GM18526 (cell line): ENCODE results near the gene TSHZ3.

ENCODE experiments used
- POLR2A ChIP-seq: IDR thresholded peaks from 3 replicates; pipeline ENCODE4 v1.6.1; 2011; ENCODE audit not compliant: insufficient read length; ENCODE audit errors: extremely low read depth

The TSHZ3 gene

DNA sequence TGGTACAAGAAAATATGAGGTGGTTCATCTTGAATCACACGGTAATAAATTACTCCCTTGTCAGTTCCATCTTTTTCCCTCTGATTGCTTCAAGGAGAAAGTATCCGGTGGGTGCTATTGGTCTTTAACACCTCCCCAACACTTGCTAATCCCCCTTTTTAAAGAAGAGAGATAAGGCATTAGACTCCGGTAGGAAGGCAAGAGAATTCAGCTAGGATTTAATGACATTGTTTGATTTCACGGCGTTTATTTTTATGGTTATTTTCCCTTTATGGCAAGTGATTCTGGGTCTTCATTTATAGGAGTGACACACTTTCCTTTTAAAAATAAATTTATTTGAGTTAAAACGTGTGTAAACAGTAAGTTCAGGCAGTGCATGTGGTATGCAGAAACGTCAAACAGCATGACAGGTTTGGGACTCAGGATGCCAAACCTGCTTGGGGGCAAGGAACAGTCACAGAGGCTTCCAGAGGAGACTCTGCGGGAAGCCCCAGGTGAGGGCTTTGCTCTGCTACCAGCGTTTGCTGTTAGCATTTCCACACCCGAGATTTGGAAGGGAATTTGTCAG, 36.5 kb downstream of the TSHZ3 start:
- no peak for TF ChIP-seq POLR2A

DNA sequence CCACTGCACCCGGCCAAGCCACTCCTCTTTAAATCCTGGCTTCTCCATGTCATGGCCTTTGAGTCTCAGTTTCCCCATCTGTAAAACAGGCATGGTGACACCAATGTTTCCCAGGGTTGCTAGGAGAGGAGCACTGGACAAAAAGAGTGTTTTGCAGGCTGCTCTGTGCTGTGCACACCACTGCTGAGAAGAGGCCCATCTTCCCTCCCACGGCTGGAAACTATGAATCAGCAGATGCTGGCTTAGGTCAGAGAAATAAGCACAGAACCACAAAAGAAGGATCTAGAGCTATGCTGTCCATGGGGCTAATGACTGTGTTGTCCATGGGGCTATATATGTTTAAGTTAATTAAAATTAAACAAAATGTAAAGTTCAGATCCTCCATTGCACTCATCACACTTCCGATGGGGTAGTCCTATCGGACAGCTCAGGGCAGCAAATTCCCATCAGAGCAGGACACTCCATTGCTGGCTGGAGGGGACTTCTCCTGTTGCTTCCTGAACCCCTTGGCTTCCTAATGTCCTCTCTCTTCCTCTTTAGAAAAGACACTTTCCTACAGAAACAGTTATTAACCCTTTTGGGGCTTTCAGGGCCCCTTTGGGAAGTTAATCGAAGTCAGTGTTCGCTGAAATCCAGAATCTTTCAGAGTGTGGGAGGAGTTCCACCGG, 37.1 kb downstream of the TSHZ3 start:
- TF ChIP-seq POLR2A = no peak

DNA sequence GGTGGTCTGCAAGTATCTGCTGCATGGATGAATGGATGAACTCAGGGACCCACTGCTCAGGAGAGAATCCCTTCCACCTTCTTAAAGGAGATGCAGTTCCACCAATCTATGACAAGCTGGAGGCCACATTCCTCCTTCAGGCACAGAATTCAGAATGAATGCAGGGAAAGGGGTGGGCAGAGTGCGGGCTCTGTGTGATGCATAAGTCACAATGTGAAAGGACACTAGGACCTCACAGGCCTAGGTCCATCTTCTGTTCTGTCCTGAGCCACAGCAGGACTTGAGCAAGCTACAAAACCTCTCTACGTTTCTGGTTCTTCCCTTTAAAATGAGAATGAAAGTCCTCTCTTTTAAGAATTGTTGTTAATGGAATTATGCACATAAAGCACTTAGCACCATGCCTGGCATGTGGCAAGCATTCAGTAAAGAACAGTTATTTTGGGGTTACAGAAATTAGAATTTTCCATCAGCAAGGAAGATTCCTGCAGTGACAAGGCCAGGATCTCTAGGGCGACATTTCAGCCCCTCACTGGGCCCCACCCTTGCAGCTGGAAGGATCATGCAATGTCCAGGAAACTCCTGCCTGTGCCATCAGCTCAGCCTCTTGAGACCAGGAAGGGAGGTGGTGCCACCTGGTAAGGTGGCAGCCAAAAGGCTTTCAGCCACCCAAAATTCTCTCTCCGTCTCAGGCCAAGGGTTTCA, 38.7 kb downstream of the TSHZ3 start:
- no peak for TF ChIP-seq POLR2A

DNA sequence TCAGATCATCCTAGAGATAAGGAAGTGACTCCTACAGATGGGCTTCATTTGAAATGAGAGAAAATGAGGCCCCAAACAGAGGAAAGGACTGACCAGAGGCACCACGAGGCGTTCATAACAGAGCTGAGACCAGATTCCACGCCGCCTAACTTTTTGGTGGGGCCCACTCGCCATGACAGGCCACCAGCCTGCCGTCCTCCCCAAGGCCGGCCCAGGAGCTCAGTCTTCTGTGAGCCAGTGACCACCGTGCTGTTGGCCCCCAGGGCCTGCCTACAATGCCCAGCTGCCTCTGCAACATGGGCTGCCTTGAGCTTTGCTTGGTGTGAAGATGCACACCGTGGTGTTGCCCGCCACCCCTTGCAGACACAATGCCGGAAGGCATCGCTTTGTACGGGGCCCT, 40.5 kb downstream of the TSHZ3 start:
- TF ChIP-seq POLR2A = no peak

DNA sequence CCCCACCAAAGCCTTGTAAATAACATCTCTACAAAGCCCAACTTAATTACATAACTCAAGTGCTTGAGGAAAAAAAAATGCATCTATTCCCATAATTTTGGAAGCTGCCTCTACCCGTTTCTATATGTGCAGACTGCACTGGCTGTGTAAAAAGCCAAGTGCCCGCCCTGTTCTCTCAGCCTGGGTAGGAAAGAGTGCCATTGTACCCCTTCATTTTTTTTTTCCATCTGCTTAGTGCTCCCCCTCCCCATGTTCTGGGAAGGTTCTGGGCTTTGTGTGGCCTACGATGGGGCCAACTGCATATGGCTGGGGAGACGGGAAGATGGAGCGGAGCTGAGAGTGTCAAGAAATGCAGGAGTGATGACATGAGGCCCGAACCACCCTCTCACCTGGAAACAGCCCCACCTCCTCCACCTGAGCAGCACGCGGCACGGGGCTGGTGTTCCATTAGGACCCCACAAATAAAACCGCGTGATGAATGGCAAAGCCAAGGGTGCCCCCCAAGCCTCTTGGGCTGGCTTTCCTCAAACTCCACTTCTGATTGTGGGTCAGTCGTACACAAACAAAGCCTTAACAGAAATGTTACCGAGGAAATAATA, 42.1 kb downstream of the TSHZ3 start:
- TF ChIP-seq POLR2A = no peak

DNA sequence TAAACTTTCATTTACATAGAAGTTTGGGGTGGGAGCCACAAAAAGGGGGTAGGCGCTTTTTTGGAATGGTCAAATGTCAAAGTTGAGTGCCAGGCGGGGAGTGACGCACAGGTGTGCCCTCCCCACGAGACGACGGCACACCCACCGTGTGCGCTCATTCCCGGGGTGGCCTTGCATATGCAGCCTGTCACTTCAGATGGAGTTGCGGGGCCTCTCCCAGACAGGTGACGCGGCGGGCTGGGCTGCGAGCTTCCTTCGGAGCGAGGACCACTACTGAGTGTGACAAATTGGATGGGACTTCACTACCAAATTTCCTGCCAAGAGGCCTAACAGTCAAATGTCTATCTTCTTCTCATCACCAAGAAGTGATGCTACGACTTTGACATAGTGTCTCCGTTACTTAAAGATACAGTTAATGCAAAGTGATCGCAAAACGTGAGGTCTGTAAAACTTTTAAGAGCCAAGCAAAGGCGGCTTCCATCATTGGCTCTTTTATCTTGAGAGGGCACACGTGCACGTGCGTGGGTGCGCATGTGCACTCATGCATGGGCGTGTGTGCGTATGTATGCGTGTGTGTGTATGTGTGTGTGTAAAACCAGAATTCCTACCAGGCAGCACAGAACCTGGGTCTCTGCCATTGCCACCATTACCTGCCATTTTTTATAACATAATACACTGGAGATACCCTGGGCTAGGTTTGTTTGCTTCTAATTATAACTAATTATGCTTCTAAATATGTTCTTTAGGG, 43.1 kb downstream of the TSHZ3 start:
- no peak for TF ChIP-seq POLR2A

DNA sequence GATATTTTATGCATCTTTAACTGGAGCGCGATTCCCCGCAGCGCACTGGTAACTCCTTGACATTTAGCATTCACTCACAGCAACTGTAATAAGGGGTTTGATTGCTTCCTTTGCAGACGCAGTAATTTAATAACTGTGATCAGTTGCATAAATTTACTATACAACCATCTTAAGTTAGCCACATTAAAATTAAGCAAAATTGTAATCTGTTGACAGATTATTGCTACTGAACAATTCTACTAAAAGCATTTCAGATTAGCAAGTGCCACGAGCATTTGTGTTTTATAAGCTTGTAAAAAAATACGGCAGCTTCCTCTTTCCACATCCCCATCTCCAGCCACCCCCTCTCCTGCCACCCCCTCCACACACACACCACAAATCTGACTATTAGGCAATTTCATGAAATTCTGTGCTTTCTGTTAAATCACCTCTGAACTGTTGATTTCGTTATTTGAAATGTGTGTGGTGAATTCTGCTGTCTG, 44.4 kb downstream of the TSHZ3 start:
- no peak for TF ChIP-seq POLR2A

DNA sequence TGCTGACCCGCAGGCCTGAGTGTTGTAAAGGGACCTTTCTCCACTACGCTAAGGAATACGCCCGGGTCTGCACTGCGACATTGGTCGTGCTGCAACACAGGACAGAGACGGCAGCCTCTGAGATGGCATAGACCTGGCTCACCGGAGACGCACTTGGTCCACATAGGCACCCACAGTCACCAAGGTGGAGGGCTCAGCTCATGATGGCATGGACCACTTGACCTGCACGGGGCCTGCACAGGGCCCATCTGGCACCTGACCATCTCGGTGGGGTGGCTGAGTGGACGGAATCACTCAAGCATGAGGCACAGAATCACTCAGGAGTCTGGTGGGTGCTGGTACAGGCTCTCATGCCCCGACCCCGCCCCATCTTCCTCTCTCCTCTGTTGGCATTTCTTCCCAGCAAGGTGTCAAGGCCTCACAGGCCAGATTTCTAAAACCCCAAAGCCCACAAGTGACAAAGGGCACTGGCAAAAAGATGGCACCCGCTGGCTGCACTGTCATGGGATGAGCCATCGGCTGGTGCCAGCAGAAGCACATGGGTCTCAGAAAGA, 45.9 kb downstream of the TSHZ3 start:
- TF ChIP-seq POLR2A = no peak

DNA sequence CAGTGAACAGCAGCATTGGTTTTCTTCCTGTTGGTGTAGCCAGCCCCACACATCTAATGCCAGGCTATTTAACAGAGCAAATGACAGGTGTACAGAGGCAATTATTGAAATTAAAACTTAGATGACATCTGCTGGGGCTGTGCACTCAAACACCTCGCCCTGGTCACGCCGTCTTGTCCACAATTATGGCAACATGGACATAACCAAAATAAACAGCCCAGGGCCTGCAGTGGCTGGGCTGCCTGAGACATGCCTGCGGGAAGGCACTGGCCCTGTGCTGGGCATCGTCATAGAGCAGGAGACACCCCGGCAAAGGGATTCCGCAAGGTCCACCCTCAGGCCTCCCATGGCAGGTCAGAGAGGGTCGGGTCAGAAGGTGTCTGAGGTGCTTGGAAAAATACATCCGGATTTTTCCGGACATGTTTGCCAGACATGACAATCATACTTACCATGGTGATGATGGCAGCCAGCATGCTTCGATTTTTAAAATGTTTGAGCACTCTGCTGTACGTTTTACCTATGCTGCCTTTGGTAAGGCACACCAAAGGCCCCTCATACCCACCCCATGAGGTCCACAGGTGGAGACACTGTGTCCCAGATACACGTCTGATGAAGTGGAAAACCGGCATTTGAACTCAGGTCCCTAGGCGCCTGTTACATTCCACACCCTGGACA, 47.8 kb downstream of the TSHZ3 start:
- TF ChIP-seq POLR2A = no peak

DNA sequence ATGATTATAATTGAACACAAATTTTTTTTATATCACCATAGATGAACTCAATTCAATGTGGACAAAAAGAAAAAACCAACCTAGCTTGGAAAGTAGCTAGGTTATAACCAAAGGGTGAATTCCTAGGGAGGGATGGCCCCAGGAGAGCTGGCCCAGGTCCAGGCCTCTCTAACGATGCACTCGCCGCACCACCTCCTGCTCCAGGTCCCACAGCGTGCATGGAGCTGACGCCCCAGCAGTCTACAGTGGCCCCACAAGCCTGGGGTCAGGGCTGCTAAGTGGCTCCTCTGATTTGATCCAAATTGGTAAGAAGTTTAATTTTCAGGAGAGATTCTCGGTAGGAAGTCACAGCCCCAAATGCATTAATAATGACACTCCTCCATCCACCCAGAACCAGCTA, 48.8 kb downstream of the TSHZ3 start:
- TF ChIP-seq POLR2A = no peak

DNA sequence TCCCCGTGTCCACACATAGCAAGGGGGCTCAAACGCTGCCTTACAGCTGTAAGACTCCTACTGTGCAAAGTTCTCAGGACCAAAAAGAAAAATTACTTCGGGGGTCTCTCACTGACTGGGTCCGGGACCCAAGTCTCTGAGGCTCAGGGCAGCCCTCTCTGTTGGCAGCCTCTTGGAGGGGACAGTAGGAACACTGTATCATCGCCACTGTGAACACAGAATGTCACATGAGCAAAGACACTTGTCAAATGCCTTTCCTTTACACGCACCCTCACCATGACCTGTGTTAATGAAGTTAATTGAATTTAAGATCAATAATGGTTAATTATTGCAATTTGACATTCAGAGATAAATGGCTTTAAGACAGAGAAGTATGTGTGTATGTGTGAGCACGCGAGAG, 49.6 kb downstream of the TSHZ3 start:
- TF ChIP-seq POLR2A = no peak

DNA sequence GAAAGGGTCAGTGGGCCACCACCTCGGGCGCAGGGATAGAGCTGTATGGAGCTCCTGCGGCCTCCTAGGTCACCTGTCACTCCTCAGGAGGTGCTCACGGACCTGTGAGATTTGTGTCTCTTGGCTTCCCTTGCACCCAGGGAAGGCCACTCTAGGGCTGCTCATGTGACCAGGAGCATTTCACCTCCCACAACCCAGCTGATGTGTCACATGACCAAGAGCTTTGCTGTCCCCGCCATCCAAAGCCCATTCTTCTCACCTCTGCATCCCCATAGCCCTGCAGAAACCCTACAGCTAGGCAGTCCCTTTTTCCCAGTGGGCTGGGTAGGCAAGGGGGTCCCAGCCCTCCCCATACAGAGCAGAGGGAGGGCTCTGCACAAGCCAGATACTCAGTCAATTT, 51.2 kb downstream of the TSHZ3 start:
- no peak for TF ChIP-seq POLR2A

DNA sequence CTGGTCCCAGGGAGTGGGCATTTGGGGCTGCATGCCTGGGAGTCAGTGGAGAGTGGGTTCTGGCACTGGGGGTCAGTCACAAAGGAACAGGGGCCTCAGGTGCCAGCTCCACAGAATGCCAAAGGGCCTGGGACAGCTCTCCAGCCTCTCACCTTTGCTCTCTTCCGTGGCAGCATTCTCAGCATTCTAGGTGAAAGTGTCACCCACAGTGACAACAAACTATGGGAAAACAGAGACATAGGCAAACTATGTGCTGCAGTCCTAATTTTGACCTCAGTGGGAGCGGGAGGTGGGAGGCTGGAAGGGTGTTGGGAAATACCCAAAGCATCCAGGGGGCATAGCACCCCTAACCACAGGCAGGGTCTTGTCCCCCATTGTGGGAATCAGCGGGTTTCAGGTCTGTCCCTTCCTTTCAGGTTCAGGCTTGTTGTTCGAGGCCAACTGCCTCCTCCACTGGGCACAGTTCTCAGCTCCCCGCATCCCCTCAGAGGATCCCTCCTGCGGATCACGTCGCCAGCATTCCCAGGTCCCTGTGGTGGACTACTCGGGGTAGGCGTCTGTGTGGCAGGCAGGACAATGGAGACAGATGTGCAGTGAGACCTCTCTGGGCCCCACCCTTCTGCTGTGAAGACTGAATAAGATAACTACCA, 52.4 kb downstream of the TSHZ3 start:
- no peak for TF ChIP-seq POLR2A

DNA sequence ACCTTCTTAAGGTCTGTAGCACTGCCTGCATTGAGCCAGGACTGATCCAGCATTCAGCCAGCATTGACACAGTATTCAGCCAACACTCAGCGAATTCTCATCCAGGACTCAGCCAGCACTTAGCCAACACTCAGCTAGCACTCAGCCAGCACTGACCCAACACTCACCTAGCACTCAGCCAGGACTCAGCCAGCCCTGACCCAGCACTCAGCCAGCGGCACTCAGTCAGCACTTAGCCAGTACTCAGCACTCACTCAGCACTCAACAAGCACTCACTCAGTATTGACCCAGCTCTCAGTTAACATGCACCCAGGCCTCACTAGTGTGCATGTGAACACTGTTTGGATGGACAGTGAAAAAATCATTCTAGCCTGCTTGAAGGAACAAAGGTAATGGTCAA, 55.0 kb downstream of the TSHZ3 start:
- no peak for TF ChIP-seq POLR2A

DNA sequence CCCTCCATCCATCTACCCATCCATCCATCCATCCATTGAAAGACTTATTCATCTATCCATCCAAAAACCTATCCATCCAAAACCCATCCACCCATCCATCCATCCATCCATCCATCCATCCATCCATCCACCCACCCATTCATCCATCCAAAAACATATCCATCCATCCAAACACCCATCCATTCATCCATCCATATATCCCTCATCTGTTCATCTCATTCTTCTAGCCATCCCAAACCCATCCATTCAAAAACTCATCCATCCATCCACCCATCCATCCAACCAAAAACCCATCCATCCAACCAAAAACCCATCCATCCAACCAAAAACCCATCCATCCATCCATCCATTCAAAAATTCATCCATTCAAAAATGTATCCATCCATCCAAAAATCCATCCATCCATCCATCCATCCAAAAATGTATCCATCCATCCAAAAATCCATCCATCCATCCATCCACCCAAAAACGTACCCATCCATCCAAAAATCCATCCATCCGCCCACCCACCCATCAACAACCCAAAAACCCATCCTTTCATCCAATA, 56.5 kb downstream of the TSHZ3 start:
- no peak for TF ChIP-seq POLR2A
